Progenitor cell of endocrine pancreas (in vitro differentiated cells): ENCODE data around the gene REEP2. TPM values are rescaled to one million over a fixed set of nuclear protein-coding genes. Genes with fewer than 3 reads are reported as not detected.

Experiments
- DNase-seq: peaks from one replicate; pipeline ENCODE4 v3.0.0; 2021; ENCODE audit warnings: low spot score; ENCODE audit not compliant: unreplicated experiment
- H3K27ac Mint-ChIP-seq: 2 replicates; pipeline ENCODE4 v1.8.0; 2021; ENCODE audit warnings: mild to moderate bottlenecking, moderate library complexity, mixed read lengths
- H3K27me3 Mint-ChIP-seq: 2 replicates; pipeline ENCODE4 v1.8.0; 2021; ENCODE audit warnings: mixed read lengths
- H3K36me3 Mint-ChIP-seq: 2 replicates; pipeline ENCODE4 v1.8.0; 2022; ENCODE audit warnings: mixed read lengths; ENCODE audit not compliant: insufficient read depth
- H3K4me1 Mint-ChIP-seq: 2 replicates; pipeline ENCODE4 v1.8.0; 2021; ENCODE audit warnings: low read depth, mixed read lengths
- H3K4me3 Mint-ChIP-seq: 2 replicates; pipeline ENCODE4 v1.8.0; 2021; ENCODE audit warnings: low read depth, mild to moderate bottlenecking, moderate library complexity, mixed read lengths
- H3K9me3 Mint-ChIP-seq: 2 replicates; pipeline ENCODE4 v1.8.0; 2021; ENCODE audit warnings: low read depth, mixed read lengths
- CTCF ChIP-seq: fragments of 200-600 bp; sonication (generic); IDR thresholded peaks from one replicate; pipeline ENCODE4 v1.5.0; 2021; ENCODE audit warnings: antibody characterized with exemption, mild to moderate bottlenecking; ENCODE audit not compliant: unreplicated experiment
- total RNA-seq: library from RNA; stranded (reverse); gene quantifications from 2 replicates; pipeline ENCODE4 v1.2.1, GENCODE V29; 2021

Gene REEP2
- total RNA-seq, 1 donor from 2014 or later = 20.0 TPM

- peak; percentile 33 for DNase-seq
- Mint-ChIP-seq H3K27ac (peak overlapping the region; percentile 93), H3K9me3 (no peaks in the 10 kb centered on the region), H3K36me3 (peaks cover 13% of the 10 kb centered on the region), H3K4me3 (peak overlapping the region; percentile 81), H3K27me3 (peaks cover 16% of the 10 kb centered on the region), H3K4me1 (peaks cover 12% of the 10 kb centered on the region)
- no peak for TF ChIP-seq CTCF
Measured at GRCh38 chr5:138466125-138466899, 27.5 kb downstream of the REEP2 start.

GRCh38 chr5:138466900-138467710, 28.2 kb downstream of the REEP2 start:
- DNase-seq = no peak
- H3K9me3 Mint-ChIP-seq = no peaks in the 10 kb centered on the region
- H3K4me1 Mint-ChIP-seq = peaks cover 13% of the 10 kb centered on the region
- peaks cover 13% of the 10 kb centered on the region for H3K36me3 Mint-ChIP-seq
- no peak for TF ChIP-seq CTCF
- peaks cover 16% of the 10 kb centered on the region for H3K27me3 Mint-ChIP-seq
- H3K27ac Mint-ChIP-seq = peak overlapping the region; percentile 93
- H3K4me3 Mint-ChIP-seq = peak overlapping the region; percentile 81

- H3K27ac Mint-ChIP-seq = peak overlapping the region; percentile 93
- H3K27me3 Mint-ChIP-seq = peaks cover 16% of the 10 kb centered on the region
- no peak for TF ChIP-seq CTCF
- DNase-seq = no peak
- peaks cover 13% of the 10 kb centered on the region for H3K36me3 Mint-ChIP-seq
- H3K9me3 Mint-ChIP-seq = no peaks in the 10 kb centered on the region
- H3K4me3 Mint-ChIP-seq = peak overlapping the region; percentile 81
- H3K4me1 Mint-ChIP-seq = peaks cover 17% of the 10 kb centered on the region
Measured at GRCh38 chr5:138467711-138468132, 28.9 kb downstream of the REEP2 start.

- peaks cover 16% of the 10 kb centered on the region for H3K27me3 Mint-ChIP-seq
- H3K36me3 Mint-ChIP-seq = peaks cover 13% of the 10 kb centered on the region
- peak overlapping the region; percentile 52 for H3K4me3 Mint-ChIP-seq
- H3K27ac Mint-ChIP-seq = peak overlapping the region; percentile 93
- no peak for TF ChIP-seq CTCF
- peaks cover 17% of the 10 kb centered on the region for H3K4me1 Mint-ChIP-seq
- no peaks in the 10 kb centered on the region for H3K9me3 Mint-ChIP-seq
- no peak for DNase-seq
Measured at GRCh38 chr5:138468133-138468965, 29.5 kb downstream of the REEP2 start.
